Keratinocyte (primary cell): ENCODE results near the gene CELF2. TPM values are rescaled to one million over a fixed set of nuclear protein-coding genes. Genes with fewer than 3 reads are reported as not detected.

ENCODE experiments used
- DNase-seq: peaks from one replicate; pipeline ENCODE4 v3.0.0-alpha.2; 2011; ENCODE audit warnings: low read depth, missing footprints, low spot score
- FAIRE-seq: peaks from 2 replicates; lab custom pipeline; 2011; peaks lifted over from hg19 to GRCh38; lab: Jason Lieb, UNC
- H2AFZ ChIP-seq: 2 replicates; pipeline ENCODE4 v1.6.0; 2012; ENCODE audit warnings: low read length, control low read depth, inconsistent platforms; ENCODE audit not compliant: control insufficient read depth
- H3K27ac ChIP-seq: 2 replicates; pipeline ENCODE4 v1.5.1; 2011; ENCODE audit warnings: low read length; ENCODE audit not compliant: control insufficient read depth, insufficient read depth
- H3K27me3 ChIP-seq: 3 replicates; pipeline ENCODE4 v1.6.0; 2011; ENCODE audit warnings: low read length; ENCODE audit not compliant: control insufficient read depth, insufficient read depth; ENCODE audit errors: extremely low read depth
- H3K36me3 ChIP-seq, 2 experiments: 2 replicates in 1 of 2; 3 replicates in 1 of 2; pipeline ENCODE4 v1.5.1; 2011; ENCODE audit warnings: low read length in 2 of 2, mild to moderate bottlenecking in 1 of 2; ENCODE audit not compliant: control insufficient read depth in 2 of 2, insufficient read depth in 2 of 2; ENCODE audit errors: extremely low read depth in 1 of 2
- H3K4me1 ChIP-seq: 3 replicates; pipeline ENCODE4 v1.5.1; 2011; ENCODE audit warnings: low read length; ENCODE audit not compliant: control insufficient read depth, insufficient read depth; ENCODE audit errors: extremely low read depth
- H3K4me2 ChIP-seq: 3 replicates; pipeline ENCODE4 v1.6.0; 2011; ENCODE audit warnings: low read depth, low read length; ENCODE audit not compliant: control insufficient read depth, insufficient read depth; ENCODE audit errors: extremely low read depth
- H3K4me3 ChIP-seq, 3 experiments: fragments of 200-600 bp in 1 of 3; sonication (generic) in 1 of 3; 2 replicates in 2 of 3; 3 replicates in 1 of 3; pipeline ENCODE4 v1.5.1; 2011 to 2016; ENCODE audit warnings: low read length in 3 of 3, mild to moderate bottlenecking in 3 of 3, control low read depth in 2 of 3, inconsistent platforms in 1 of 3, low read depth in 1 of 3, mixed read lengths in 1 of 3, mixed run types in 1 of 3, moderate library complexity in 1 of 3; ENCODE audit not compliant: control insufficient read depth in 2 of 3, insufficient read depth in 2 of 3; ENCODE audit errors: extremely low read depth in 1 of 3
- H3K79me2 ChIP-seq: 2 replicates; pipeline ENCODE4 v1.6.0; 2012; ENCODE audit warnings: low read length; ENCODE audit not compliant: control insufficient read depth, insufficient read depth
- H3K9ac ChIP-seq: 3 replicates; pipeline ENCODE4 v1.6.0; 2011; ENCODE audit warnings: low read length; ENCODE audit not compliant: control insufficient read depth, insufficient read depth; ENCODE audit errors: extremely low read depth
- H3K9me1 ChIP-seq: 3 replicates; pipeline ENCODE4 v1.6.0; 2011; ENCODE audit warnings: low read length; ENCODE audit not compliant: control insufficient read depth, insufficient read depth; ENCODE audit errors: extremely low read depth
- H3K9me3 ChIP-seq: 2 replicates; pipeline ENCODE4 v1.5.1; 2012; ENCODE audit warnings: low read depth, low read length; ENCODE audit not compliant: control insufficient read depth
- H4K20me1 ChIP-seq: 3 replicates; pipeline ENCODE4 v1.6.0; 2011; ENCODE audit warnings: low read length; ENCODE audit not compliant: control insufficient read depth, insufficient read depth; ENCODE audit errors: extremely low read depth
- CTCF ChIP-seq, 3 experiments: IDR thresholded peaks in 1 of 3; conservative IDR thresholded peaks in 1 of 3; optimal IDR thresholded peaks in 1 of 3; 2 replicates in 2 of 3; 3 replicates in 1 of 3; pipeline versions ENCODE3 to v1.5.1; 2011; ENCODE audit warnings: low read length in 3 of 3, mild to moderate bottlenecking in 3 of 3, moderate library complexity in 2 of 3, control low read depth in 1 of 3, inconsistent platforms in 1 of 3; ENCODE audit not compliant: insufficient read depth in 2 of 3; ENCODE audit errors: extremely low read depth in 1 of 3
- EZH2 ChIP-seq: IDR thresholded peaks from one replicate; pipeline ENCODE4 v1.6.1; 2012; ENCODE audit warnings: inconsistent platforms, mild to moderate bottlenecking, low read length, moderate library complexity
- dilution Hi-C: fragments of 300-500 bp; cut with MboI; formaldehyde crosslinking; loops from one replicate; pipeline ENCODE4 v1.7.0; 2020; ENCODE audit warnings: low sequenced_read_pairs; ENCODE audit not compliant: extremely low pct_ligation_motif_present
- polyA plus RNA-seq, 5 experiments: library from polyadenylated mRNA; depleted of rRNA in 3 of 5; stranded (reverse) in 3 of 5; stranded (forward) in 1 of 5; unstranded in 1 of 5; fragments of >200 nt; gene quantifications; 1 replicate in 1 of 5; 2 replicates in 3 of 5; 3 replicates in 1 of 5; pipeline versions ENCODE4 v1.2.1 to v1.2.3, GENCODE V29; 2011 to 2012; ENCODE audit warnings: missing spikeins in 2 of 5, low read depth in 1 of 5, low replicate concordance in 1 of 5

Gene CELF2
- polyA plus RNA-seq, 1 donor (not counting 4 experiments of a cell fraction or from before 2014, with no cell fraction given) = 9.8 TPM

- TF ChIP-seq CTCF (optimal IDR thresholded peaks at IDR 0.05 in 1 of 3, IDR thresholded peaks at IDR 0.05 in 1 of 3, conservative IDR thresholded peaks at IDR 0.05 in 1 of 3; ENCODE audit: extremely low read depth in 1 of 3, insufficient read depth in 2 of 3, low read length in 3 of 3) (no peak), EZH2 (no peak)
- H3K27me3 ChIP-seq = no peaks in the 10 kb centered on the region
- FAIRE-seq (no peak), DNase-seq (no peak)
- H4K20me1 ChIP-seq = no peaks in the 10 kb centered on the region
- H3K9me3 ChIP-seq = no peaks in the 10 kb centered on the region
- H3K79me2 ChIP-seq = no peaks in the 10 kb centered on the region
- dilution Hi-C loops = no loop called here
- H3K27ac ChIP-seq = no peak overlapping the region
- no peak overlapping the region for H2AFZ ChIP-seq
- no peak overlapping the region for H3K4me3 ChIP-seq
- no peaks in the 10 kb centered on the region for H3K9me1 ChIP-seq
- no peak overlapping the region for H3K4me2 ChIP-seq
- no peak overlapping the region for H3K9ac ChIP-seq
- no peaks in the 10 kb centered on the region for H3K4me1 ChIP-seq
- no peaks in the 10 kb centered on the region for H3K36me3 ChIP-seq
Observed at GRCh38 chr10:11243425-11244222, 226.0 kb downstream of the CELF2 start.

DNA sequence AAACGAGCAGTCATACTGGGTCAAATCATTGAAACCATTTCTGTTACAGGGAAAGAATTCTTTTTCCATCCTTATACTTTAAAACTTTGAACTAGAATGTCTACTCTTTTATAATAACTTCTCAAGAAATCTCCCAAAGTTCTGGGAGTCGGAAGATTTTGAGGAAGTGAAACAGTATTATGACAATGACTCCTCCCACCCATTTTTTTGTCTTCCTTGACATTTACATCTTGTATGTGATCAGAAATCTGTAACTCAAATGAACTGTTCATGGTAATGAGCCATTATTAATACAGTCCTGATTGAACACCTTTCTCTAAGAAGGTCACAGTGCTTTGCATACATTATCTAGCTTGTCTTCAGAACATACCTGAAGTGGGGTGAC, 227.4 kb downstream of the CELF2 start:
- FAIRE-seq = no peak
- H3K27me3 ChIP-seq = no peaks in the 10 kb centered on the region

More for the DNA sequence above, 227.4 kb downstream of the CELF2 start:
- no peaks in the 10 kb centered on the region for H3K9me1 ChIP-seq
- no peaks in the 10 kb centered on the region for H3K4me1 ChIP-seq
- H3K27ac ChIP-seq = no peak overlapping the region
- DNase-seq = no peak
- H4K20me1 ChIP-seq = no peaks in the 10 kb centered on the region
- no peak overlapping the region for H3K4me3 ChIP-seq
- H3K79me2 ChIP-seq = no peaks in the 10 kb centered on the region
- TF ChIP-seq CTCF (optimal IDR thresholded peaks at IDR 0.05 in 1 of 3, IDR thresholded peaks at IDR 0.05 in 1 of 3, conservative IDR thresholded peaks at IDR 0.05 in 1 of 3; ENCODE audit: extremely low read depth in 1 of 3, insufficient read depth in 2 of 3, low read length in 3 of 3) (no peak), EZH2 (no peak)
- H3K4me2 ChIP-seq = no peak overlapping the region
- H3K9ac ChIP-seq = no peak overlapping the region
- no peaks in the 10 kb centered on the region for H3K9me3 ChIP-seq
- no peak overlapping the region for H2AFZ ChIP-seq
- no peaks in the 10 kb centered on the region for H3K36me3 ChIP-seq
- dilution Hi-C loops = no loop called here
